ENCODE data around the gene VARS2. TPM values are rescaled to one million over a fixed set of nuclear protein-coding genes. Genes with fewer than 3 reads are reported as not detected.

VARS2 gene
- total RNA-seq, 6 donors from 2014 or later = 23.0 to 56.6 (median 29.5) TPM

- ATAC-seq (ENCODE audit: low FRiP score in 2 of 2) (no peak), DNase-seq (no peak)
- H3K36me3 ChIP-seq = no peaks in the 10 kb centered on the region
- peak overlapping the region in 1 of 4 donors; percentile 80 for H3K4me3 ChIP-seq
- H3K27me3 ChIP-seq = no peaks in the 10 kb centered on the region
- peaks cover 39 to 52% (median 43%) of the 10 kb centered on the region in 4 donors for H3K4me1 ChIP-seq
- TF ChIP-seq POLR2A (IDR thresholded peaks at IDR 0.05) (no peak), POLR2AphosphoS5 (IDR thresholded peaks at IDR 0.05) (no peak), EP300 (IDR thresholded peaks at IDR 0.05) (no peak)
- TF ChIP-seq, protein P1, sequence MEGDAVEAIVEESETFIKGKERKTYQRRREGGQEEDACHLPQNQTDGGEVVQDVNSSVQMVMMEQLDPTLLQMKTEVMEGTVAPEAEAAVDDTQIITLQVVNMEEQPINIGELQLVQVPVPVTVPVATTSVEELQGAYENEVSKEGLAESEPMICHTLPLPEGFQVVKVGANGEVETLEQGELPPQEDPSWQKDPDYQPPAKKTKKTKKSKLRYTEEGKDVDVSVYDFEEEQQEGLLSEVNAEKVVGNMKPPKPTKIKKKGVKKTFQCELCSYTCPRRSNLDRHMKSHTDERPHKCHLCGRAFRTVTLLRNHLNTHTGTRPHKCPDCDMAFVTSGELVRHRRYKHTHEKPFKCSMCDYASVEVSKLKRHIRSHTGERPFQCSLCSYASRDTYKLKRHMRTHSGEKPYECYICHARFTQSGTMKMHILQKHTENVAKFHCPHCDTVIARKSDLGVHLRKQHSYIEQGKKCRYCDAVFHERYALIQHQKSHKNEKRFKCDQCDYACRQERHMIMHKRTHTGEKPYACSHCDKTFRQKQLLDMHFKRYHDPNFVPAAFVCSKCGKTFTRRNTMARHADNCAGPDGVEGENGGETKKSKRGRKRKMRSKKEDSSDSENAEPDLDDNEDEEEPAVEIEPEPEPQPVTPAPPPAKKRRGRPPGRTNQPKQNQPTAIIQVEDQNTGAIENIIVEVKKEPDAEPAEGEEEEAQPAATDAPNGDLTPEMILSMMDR (IDR thresholded peaks at IDR 0.05) = no peak
- peak overlapping the region; percentile 77 to 89 (median 83) for H3K27ac ChIP-seq
- 49 to 52% methylated on average over 3 to 8 of the region's 8 CpGs for WGBS, 2 donors
- H3K9me3 ChIP-seq = no peaks in the 10 kb centered on the region
Measured at GRCh38 chr6:30882204-30882758, 31.8 kb upstream of the VARS2 start.

DNA sequence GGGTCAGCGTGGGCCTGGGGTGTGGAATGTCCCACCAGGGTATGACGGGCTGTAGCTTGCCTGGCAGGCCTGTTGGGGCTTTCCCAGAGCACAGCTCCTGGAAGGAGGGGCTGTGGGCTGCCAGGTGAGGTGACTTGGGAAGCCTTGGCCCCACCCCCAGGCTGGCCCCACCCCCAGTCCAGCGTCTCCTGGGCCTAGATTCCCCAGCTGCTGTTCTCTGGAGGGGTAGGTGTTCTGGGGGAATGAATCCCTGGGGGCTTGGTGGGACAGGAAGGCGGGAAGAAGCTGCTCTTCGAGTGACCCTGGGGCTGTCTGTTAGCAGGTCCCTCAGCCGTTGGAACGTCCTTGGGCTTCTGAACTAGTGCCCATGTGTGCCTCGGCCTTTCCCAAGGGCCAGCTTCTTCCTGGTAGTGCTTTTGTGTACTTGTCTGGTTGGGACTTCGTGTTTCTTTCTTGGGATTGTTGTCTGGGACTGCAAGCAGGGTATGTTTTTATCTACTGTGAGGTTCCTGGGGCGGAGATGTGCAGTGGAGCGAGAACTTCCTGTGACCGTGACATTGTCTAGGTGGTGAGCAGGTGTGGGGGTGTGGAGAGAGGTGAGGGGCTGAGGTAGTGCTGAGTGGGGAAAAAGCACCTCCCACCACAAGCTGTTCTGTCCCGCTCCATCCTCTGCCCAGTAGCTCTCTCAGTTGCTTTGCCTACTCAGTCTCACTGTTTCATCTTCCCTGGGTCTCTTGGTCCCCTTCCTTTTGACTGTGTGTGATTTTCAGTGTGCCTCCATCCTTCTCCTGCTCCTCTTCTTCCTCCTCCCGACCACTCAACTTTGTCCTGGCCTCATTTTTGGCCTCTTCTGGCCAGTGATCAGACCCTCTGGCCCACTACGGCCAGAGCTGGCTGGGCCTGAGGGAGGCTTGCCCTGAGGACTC is 31.0 kb upstream of the VARS2 start:
- DNase-seq (peak; percentile 90 to 91), ATAC-seq (ENCODE audit: low FRiP score in 2 of 2) (peak in 1 of 2 donors; percentile 72)
- Histone ChIP-seq H3K9me3 (no peaks in the 10 kb centered on the region), H3K27ac (peak overlapping the region; percentile 77 to 89 (median 83)), H3K27me3 (no peaks in the 10 kb centered on the region), H3K36me3 (no peaks in the 10 kb centered on the region), H3K4me3 (peak overlapping the region; percentile 4 to 80 (median 64)), H3K4me1 (peaks cover 31 to 45% (median 36%) of the 10 kb centered on the region in 4 donors)
- TF ChIP-seq, protein P1 (IDR thresholded peaks at IDR 0.05) = no peak
- TF ChIP-seq POLR2AphosphoS5 (IDR thresholded peaks at IDR 0.05) (peak in 1 of 2 donors; percentile 39), POLR2A (IDR thresholded peaks at IDR 0.05) (peak in 1 of 4 donors; percentile 39)
- 28 to 48% methylated on average over 3 to 15 of the region's 15 CpGs for WGBS, 2 donors

GRCh38 chr6:30883685-30884520 is 30.1 kb upstream of the VARS2 start, which contains the start of gene DDR1:
Gene DDR1, plus strand, starts transcription at chr6:30884519. Its CDS starts 4,211 bp downstream, at chr6:30888730.
- ATAC-seq (ENCODE audit: low FRiP score in 2 of 2) (peak; percentile 35 to 86), DNase-seq (peak; percentile 67 to 94)
- Histone ChIP-seq H3K27ac (peak within 1 kb of the TSS; percentile 77 to 89 (median 83)), H3K4me3 (peak within 1 kb of the TSS; percentile 57 to 80 (median 74)), H3K9me3 (no peaks in the 10 kb centered on the region), H3K4me1 (peaks cover 31 to 44% (median 35%) of the 10 kb centered on the region in 4 donors), H3K27me3 (no peaks in the 10 kb centered on the region), H3K36me3 (peaks cover 0 to 2% (median 0%) of the 10 kb centered on the region in 4 donors)
- 11 to 15% methylated on average over 35 to 62 of the region's 62 CpGs for WGBS, 2 donors
- TF ChIP-seq EP300 (IDR thresholded peaks at IDR 0.05) (no peak), POLR2AphosphoS5 (IDR thresholded peaks at IDR 0.05) (no peak), POLR2A (IDR thresholded peaks at IDR 0.05) (peak in 2 of 4 donors; percentile 26 to 48)
- TF ChIP-seq, protein P1 (IDR thresholded peaks at IDR 0.05) = peak in 1 of 6 experiments; percentile 5
